Measurements from ENCODE around the gene METAP2.
"Not testable (repeated sequence)": the region's sequence is repeated elsewhere in the genome, so short reads cannot be mapped to it uniquely, and the experiment has no call there.

Gene METAP2

GRCh38 chr12:95473884-95474659, at the start of gene METAP2:
TSS of gene METAP2 (plus strand) at chr12:95474152. CDS start at chr12:95474180, 28 bp downstream.
- DNase-seq (ENCODE audit: low spot score): peak; percentile 97

- DNase-seq (ENCODE audit: low spot score): no peak
These were observed 49.5 kb upstream of the METAP2 start for GRCh38 chr12:95424271-95424994.

GRCh38 chr12:95429172-95429510, 44.8 kb upstream of the METAP2 start:
- DNase-seq (ENCODE audit: low spot score): no peak

GRCh38 chr12:95431120-95431519, 42.8 kb upstream of the METAP2 start:
- DNase-seq (ENCODE audit: low spot score): no peak

- no peak for DNase-seq (ENCODE audit: low spot score)
These were observed 38.6 kb upstream of the METAP2 start for GRCh38 chr12:95435355-95435754.

GRCh38 chr12:95437565-95437964, 36.4 kb upstream of the METAP2 start:
- no peak for DNase-seq (ENCODE audit: low spot score)

- no peak for DNase-seq (ENCODE audit: low spot score)
These were observed 34.3 kb upstream of the METAP2 start for GRCh38 chr12:95439461-95440230.

- DNase-seq (ENCODE audit: low spot score): no peak
These were observed 33.6 kb upstream of the METAP2 start for GRCh38 chr12:95440401-95440800.

GRCh38 chr12:95443459-95443858, 30.5 kb upstream of the METAP2 start:
- DNase-seq (ENCODE audit: low spot score): no peak

GRCh38 chr12:95445099-95445498, 28.9 kb upstream of the METAP2 start:
- not testable (repeated sequence) for DNase-seq (ENCODE audit: low spot score)

GRCh38 chr12:95445884-95446505, 28.0 kb upstream of the METAP2 start:
- no peak for DNase-seq (ENCODE audit: low spot score)

- DNase-seq (ENCODE audit: low spot score): peak; percentile 70
These were observed 27.4 kb upstream of the METAP2 start for GRCh38 chr12:95446506-95446900.

GRCh38 chr12:95449656-95450055, 24.3 kb upstream of the METAP2 start:
- DNase-seq (ENCODE audit: low spot score): not testable (repeated sequence)

GRCh38 chr12:95452501-95452900, 21.5 kb upstream of the METAP2 start:
- DNase-seq (ENCODE audit: low spot score): not testable (repeated sequence)

- not testable (repeated sequence) for DNase-seq (ENCODE audit: low spot score)
These were observed 20.1 kb upstream of the METAP2 start for GRCh38 chr12:95453881-95454280.

GRCh38 chr12:95454780-95455215, 19.2 kb upstream of the METAP2 start:
- DNase-seq (ENCODE audit: low spot score): not testable (repeated sequence)

GRCh38 chr12:95457605-95458004, 16.3 kb upstream of the METAP2 start:
- DNase-seq (ENCODE audit: low spot score): not testable (repeated sequence)

GRCh38 chr12:95458761-95459160, 15.2 kb upstream of the METAP2 start:
- no peak for DNase-seq (ENCODE audit: low spot score)

GRCh38 chr12:95459310-95459709, 14.6 kb upstream of the METAP2 start:
- no peak for DNase-seq (ENCODE audit: low spot score)

- DNase-seq (ENCODE audit: low spot score): no peak
These were observed 13.8 kb upstream of the METAP2 start for GRCh38 chr12:95460105-95460504.

- no peak for DNase-seq (ENCODE audit: low spot score)
These were observed 13.1 kb upstream of the METAP2 start for GRCh38 chr12:95460896-95461295.

- no peak for DNase-seq (ENCODE audit: low spot score)
These were observed 11.9 kb upstream of the METAP2 start for GRCh38 chr12:95462081-95462480.

All from iPS-NIHi11 (cell line).